Keratinocyte (primary cell): Measurements from ENCODE around the gene GNB1L. TPM values are rescaled to one million over a fixed set of nuclear protein-coding genes. Genes with fewer than 3 reads are reported as not detected.

ENCODE experiments used
- DNase-seq: peaks from one replicate; pipeline ENCODE4 v3.0.0-alpha.2; 2011; ENCODE audit warnings: low read depth, missing footprints, low spot score
- FAIRE-seq: peaks from 2 replicates; lab custom pipeline; 2011; peaks lifted over from hg19 to GRCh38; lab: Jason Lieb, UNC
- H2AFZ ChIP-seq: 2 replicates; pipeline ENCODE4 v1.6.0; 2012; ENCODE audit warnings: low read length, control low read depth, inconsistent platforms; ENCODE audit not compliant: control insufficient read depth
- H3K27ac ChIP-seq: 2 replicates; pipeline ENCODE4 v1.5.1; 2011; ENCODE audit warnings: low read length; ENCODE audit not compliant: control insufficient read depth, insufficient read depth
- H3K27me3 ChIP-seq: 3 replicates; pipeline ENCODE4 v1.6.0; 2011; ENCODE audit warnings: low read length; ENCODE audit not compliant: control insufficient read depth, insufficient read depth; ENCODE audit errors: extremely low read depth
- H3K36me3 ChIP-seq, 2 experiments: 2 replicates in 1 of 2; 3 replicates in 1 of 2; pipeline ENCODE4 v1.5.1; 2011; ENCODE audit warnings: low read length in 2 of 2, mild to moderate bottlenecking in 1 of 2; ENCODE audit not compliant: control insufficient read depth in 2 of 2, insufficient read depth in 2 of 2; ENCODE audit errors: extremely low read depth in 1 of 2
- H3K4me1 ChIP-seq: 3 replicates; pipeline ENCODE4 v1.5.1; 2011; ENCODE audit warnings: low read length; ENCODE audit not compliant: control insufficient read depth, insufficient read depth; ENCODE audit errors: extremely low read depth
- H3K4me2 ChIP-seq: 3 replicates; pipeline ENCODE4 v1.6.0; 2011; ENCODE audit warnings: low read depth, low read length; ENCODE audit not compliant: control insufficient read depth, insufficient read depth; ENCODE audit errors: extremely low read depth
- H3K4me3 ChIP-seq, 3 experiments: fragments of 200-600 bp in 1 of 3; sonication (generic) in 1 of 3; 2 replicates in 2 of 3; 3 replicates in 1 of 3; pipeline ENCODE4 v1.5.1; 2011 to 2016; ENCODE audit warnings: low read length in 3 of 3, mild to moderate bottlenecking in 3 of 3, control low read depth in 2 of 3, inconsistent platforms in 1 of 3, low read depth in 1 of 3, mixed read lengths in 1 of 3, mixed run types in 1 of 3, moderate library complexity in 1 of 3; ENCODE audit not compliant: control insufficient read depth in 2 of 3, insufficient read depth in 2 of 3; ENCODE audit errors: extremely low read depth in 1 of 3
- H3K79me2 ChIP-seq: 2 replicates; pipeline ENCODE4 v1.6.0; 2012; ENCODE audit warnings: low read length; ENCODE audit not compliant: control insufficient read depth, insufficient read depth
- H3K9ac ChIP-seq: 3 replicates; pipeline ENCODE4 v1.6.0; 2011; ENCODE audit warnings: low read length; ENCODE audit not compliant: control insufficient read depth, insufficient read depth; ENCODE audit errors: extremely low read depth
- H3K9me1 ChIP-seq: 3 replicates; pipeline ENCODE4 v1.6.0; 2011; ENCODE audit warnings: low read length; ENCODE audit not compliant: control insufficient read depth, insufficient read depth; ENCODE audit errors: extremely low read depth
- H3K9me3 ChIP-seq: 2 replicates; pipeline ENCODE4 v1.5.1; 2012; ENCODE audit warnings: low read depth, low read length; ENCODE audit not compliant: control insufficient read depth
- H4K20me1 ChIP-seq: 3 replicates; pipeline ENCODE4 v1.6.0; 2011; ENCODE audit warnings: low read length; ENCODE audit not compliant: control insufficient read depth, insufficient read depth; ENCODE audit errors: extremely low read depth
- CTCF ChIP-seq, 3 experiments: IDR thresholded peaks in 1 of 3; conservative IDR thresholded peaks in 1 of 3; optimal IDR thresholded peaks in 1 of 3; 2 replicates in 2 of 3; 3 replicates in 1 of 3; pipeline versions ENCODE3 to v1.5.1; 2011; ENCODE audit warnings: low read length in 3 of 3, mild to moderate bottlenecking in 3 of 3, moderate library complexity in 2 of 3, control low read depth in 1 of 3, inconsistent platforms in 1 of 3; ENCODE audit not compliant: insufficient read depth in 2 of 3; ENCODE audit errors: extremely low read depth in 1 of 3
- EZH2 ChIP-seq: IDR thresholded peaks from one replicate; pipeline ENCODE4 v1.6.1; 2012; ENCODE audit warnings: inconsistent platforms, mild to moderate bottlenecking, low read length, moderate library complexity
- dilution Hi-C: fragments of 300-500 bp; cut with MboI; formaldehyde crosslinking; loops from one replicate; pipeline ENCODE4 v1.7.0; 2020; ENCODE audit warnings: low sequenced_read_pairs; ENCODE audit not compliant: extremely low pct_ligation_motif_present
- polyA plus RNA-seq, 5 experiments: library from polyadenylated mRNA; depleted of rRNA in 3 of 5; stranded (reverse) in 3 of 5; stranded (forward) in 1 of 5; unstranded in 1 of 5; fragments of >200 nt; gene quantifications; 1 replicate in 1 of 5; 2 replicates in 3 of 5; 3 replicates in 1 of 5; pipeline versions ENCODE4 v1.2.1 to v1.2.3, GENCODE V29; 2011 to 2012; ENCODE audit warnings: missing spikeins in 2 of 5, low read depth in 1 of 5, low replicate concordance in 1 of 5

GNB1L gene
- polyA plus RNA-seq, 1 donor (not counting 4 experiments of a cell fraction or from before 2014, with no cell fraction given): 2.0 TPM

GRCh38 chr22:19750507-19751490, 103.9 kb downstream of the GNB1L start:
- DNase-seq (no peak), FAIRE-seq (no peak)
- no peaks in the 10 kb centered on the region for H3K9me3 ChIP-seq
- peaks cover 27% of the 10 kb centered on the region for H3K27me3 ChIP-seq
- H3K9me1 ChIP-seq: no peaks in the 10 kb centered on the region
- no peak for TF ChIP-seq CTCF (optimal IDR thresholded peaks at IDR 0.05 in 1 of 3, IDR thresholded peaks at IDR 0.05 in 1 of 3, conservative IDR thresholded peaks at IDR 0.05 in 1 of 3; ENCODE audit: extremely low read depth in 1 of 3, insufficient read depth in 2 of 3, low read length in 3 of 3)
- TF ChIP-seq EZH2: no peak
- H3K4me2 ChIP-seq: no peak overlapping the region
- H3K4me1 ChIP-seq: no peaks in the 10 kb centered on the region
- H3K9ac ChIP-seq: no peak overlapping the region
- H3K4me3 ChIP-seq: no peak overlapping the region
- no peaks in the 10 kb centered on the region for H3K79me2 ChIP-seq
- dilution Hi-C loops: no loop called here
- no peak overlapping the region for H2AFZ ChIP-seq
- H4K20me1 ChIP-seq: no peaks in the 10 kb centered on the region
- no peaks in the 10 kb centered on the region for H3K36me3 ChIP-seq
- H3K27ac ChIP-seq: no peak overlapping the region

GRCh38 chr22:19749876-19750275, 104.8 kb downstream of the GNB1L start:
- no peak overlapping the region for H2AFZ ChIP-seq
- TF ChIP-seq EZH2: no peak
- no peak for TF ChIP-seq CTCF (optimal IDR thresholded peaks at IDR 0.05 in 1 of 3, IDR thresholded peaks at IDR 0.05 in 1 of 3, conservative IDR thresholded peaks at IDR 0.05 in 1 of 3; ENCODE audit: extremely low read depth in 1 of 3, insufficient read depth in 2 of 3, low read length in 3 of 3)
- no peak overlapping the region for H3K9ac ChIP-seq
- no peaks in the 10 kb centered on the region for H3K4me1 ChIP-seq
- peaks cover 18% of the 10 kb centered on the region for H3K27me3 ChIP-seq
- no peak overlapping the region for H3K4me3 ChIP-seq
- dilution Hi-C loops: no loop called here
- no peaks in the 10 kb centered on the region for H4K20me1 ChIP-seq
- no peak overlapping the region for H3K4me2 ChIP-seq
- no peaks in the 10 kb centered on the region for H3K79me2 ChIP-seq
- no peaks in the 10 kb centered on the region for H3K9me1 ChIP-seq
- DNase-seq (no peak), FAIRE-seq (no peak)
- H3K27ac ChIP-seq: no peak overlapping the region
- no peaks in the 10 kb centered on the region for H3K9me3 ChIP-seq
- no peaks in the 10 kb centered on the region for H3K36me3 ChIP-seq
